Tibial artery (tissue), 4 donors: ENCODE measurements around the gene RC3H2.
A peak's percentile ranks its signal among the peaks of the same experiment; 100 is the strongest.

Source experiments
- DNase-seq, 2 donors: peaks; one replicate each; pipeline ENCODE4 v3.0.0-alpha.2; 2019
- H3K27ac ChIP-seq, 2 donors: fragments of 200-600 bp; sonication (generic) in 1 of 2; 1 replicate in 1 of 2; 2 replicates in 1 of 2; pipeline ENCODE4 v1.5.1; 2018 to 2019; ENCODE audit warnings: mild to moderate bottlenecking in 1 of 2
- H3K27me3 ChIP-seq, 2 donors: fragments of 200-600 bp; sonication (generic) in 1 of 2; one replicate each; pipeline versions ENCODE4 v1.5.1 to v1.6.0; 2016 to 2019
- H3K36me3 ChIP-seq, 3 donors: fragments of 200-600 bp; sonication (generic) in 2 of 3; one replicate each; pipeline ENCODE4 v1.5.1; 2016 to 2019; ENCODE audit warnings: mild to moderate bottlenecking in 2 of 3
- H3K4me1 ChIP-seq, 4 donors: fragments of 200-600 bp; sonication (generic) in 2 of 4; 1 replicate in 3 of 4; 2 replicates in 1 of 4; pipeline ENCODE4 v1.5.1; 2016 to 2019
- H3K4me3 ChIP-seq, 2 donors: fragments of 200-600 bp; sonication (generic) in 1 of 2; 1 replicate in 1 of 2; 2 replicates in 1 of 2; pipeline ENCODE4 v1.5.1; 2018 to 2019; ENCODE audit warnings: mild to moderate bottlenecking in 2 of 2
- H3K9me3 ChIP-seq, 3 donors: fragments of 200-600 bp; sonication (generic) in 1 of 3; one replicate each; pipeline ENCODE4 v1.5.1; 2016 to 2019
- intact Hi-C: fragments of 100-400 bp; cut with DNase I; formaldehyde crosslinking; loops from one replicate; pipeline ENCODE4 v1.15.0; 2023; ENCODE audit warnings: low total_unique reads
- TF ChIP-seq, protein P1 (sequence below), 2 experiments: fragments of 200-600 bp in 1 of 2; fragments of 450-650 bp in 1 of 2; IDR thresholded peaks; one replicate each; pipeline ENCODE4 v1.5.1; 2017 to 2019; ENCODE audit warnings: antibody characterized with exemption in 2 of 2, mild to moderate bottlenecking in 1 of 2, moderate library complexity in 1 of 2

RC3H2 gene, protein sequence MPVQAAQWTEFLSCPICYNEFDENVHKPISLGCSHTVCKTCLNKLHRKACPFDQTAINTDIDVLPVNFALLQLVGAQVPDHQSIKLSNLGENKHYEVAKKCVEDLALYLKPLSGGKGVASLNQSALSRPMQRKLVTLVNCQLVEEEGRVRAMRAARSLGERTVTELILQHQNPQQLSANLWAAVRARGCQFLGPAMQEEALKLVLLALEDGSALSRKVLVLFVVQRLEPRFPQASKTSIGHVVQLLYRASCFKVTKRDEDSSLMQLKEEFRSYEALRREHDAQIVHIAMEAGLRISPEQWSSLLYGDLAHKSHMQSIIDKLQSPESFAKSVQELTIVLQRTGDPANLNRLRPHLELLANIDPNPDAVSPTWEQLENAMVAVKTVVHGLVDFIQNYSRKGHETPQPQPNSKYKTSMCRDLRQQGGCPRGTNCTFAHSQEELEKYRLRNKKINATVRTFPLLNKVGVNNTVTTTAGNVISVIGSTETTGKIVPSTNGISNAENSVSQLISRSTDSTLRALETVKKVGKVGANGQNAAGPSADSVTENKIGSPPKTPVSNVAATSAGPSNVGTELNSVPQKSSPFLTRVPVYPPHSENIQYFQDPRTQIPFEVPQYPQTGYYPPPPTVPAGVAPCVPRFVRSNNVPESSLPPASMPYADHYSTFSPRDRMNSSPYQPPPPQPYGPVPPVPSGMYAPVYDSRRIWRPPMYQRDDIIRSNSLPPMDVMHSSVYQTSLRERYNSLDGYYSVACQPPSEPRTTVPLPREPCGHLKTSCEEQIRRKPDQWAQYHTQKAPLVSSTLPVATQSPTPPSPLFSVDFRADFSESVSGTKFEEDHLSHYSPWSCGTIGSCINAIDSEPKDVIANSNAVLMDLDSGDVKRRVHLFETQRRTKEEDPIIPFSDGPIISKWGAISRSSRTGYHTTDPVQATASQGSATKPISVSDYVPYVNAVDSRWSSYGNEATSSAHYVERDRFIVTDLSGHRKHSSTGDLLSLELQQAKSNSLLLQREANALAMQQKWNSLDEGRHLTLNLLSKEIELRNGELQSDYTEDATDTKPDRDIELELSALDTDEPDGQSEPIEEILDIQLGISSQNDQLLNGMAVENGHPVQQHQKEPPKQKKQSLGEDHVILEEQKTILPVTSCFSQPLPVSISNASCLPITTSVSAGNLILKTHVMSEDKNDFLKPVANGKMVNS

DNA sequence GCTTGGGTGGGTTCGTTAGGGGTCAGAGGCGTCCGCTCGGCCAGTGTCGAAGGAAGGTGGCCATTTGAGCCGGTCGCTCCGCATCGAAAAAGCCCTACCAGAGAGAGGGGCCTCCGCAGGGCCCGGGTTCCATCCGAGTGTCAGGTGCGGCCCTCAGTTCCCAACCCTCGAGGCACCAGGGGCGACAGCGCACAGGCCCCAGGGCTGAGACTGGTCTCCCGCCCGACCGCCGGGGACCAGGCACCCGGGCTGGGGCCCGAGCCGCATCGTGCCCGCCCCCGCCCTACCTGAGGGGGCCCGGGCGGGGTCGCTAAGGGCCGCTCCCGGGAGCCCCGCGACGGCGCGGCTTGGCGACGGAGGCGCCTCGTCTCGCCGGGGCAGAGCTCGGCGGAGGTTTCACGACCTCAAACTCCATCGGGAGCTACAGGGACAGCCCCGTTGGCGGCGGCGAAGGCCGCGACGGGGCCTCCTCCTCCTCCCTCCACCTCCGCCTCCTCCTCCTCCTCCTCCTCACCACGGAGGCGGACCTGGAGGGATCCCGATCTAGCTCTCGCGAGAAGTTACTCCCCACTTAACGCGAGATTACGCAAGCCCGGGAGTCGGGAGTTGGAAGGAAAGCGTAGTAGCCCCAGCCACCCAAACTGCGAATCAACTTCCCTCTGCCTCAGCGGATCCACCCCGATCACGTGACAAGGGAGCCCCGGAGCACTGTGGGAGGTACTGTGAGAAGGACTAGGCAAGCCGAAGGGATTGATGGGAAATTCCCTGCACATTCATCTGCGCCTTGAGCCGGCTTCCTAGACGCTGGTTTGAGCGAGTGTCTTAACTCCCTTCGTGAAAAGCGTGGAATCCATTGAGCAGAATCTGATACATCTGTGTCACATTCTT lies at the start of gene RC3H2:
TSS of gene RC3H2 (minus strand) at position 537 of the 888 bp plus-strand sequence. CDS start 7,850 bp downstream, outside the sequence.
- peak within 1 kb of the TSS; percentile 81 to 94 for H3K4me3 ChIP-seq
- TF ChIP-seq, protein P1, sequence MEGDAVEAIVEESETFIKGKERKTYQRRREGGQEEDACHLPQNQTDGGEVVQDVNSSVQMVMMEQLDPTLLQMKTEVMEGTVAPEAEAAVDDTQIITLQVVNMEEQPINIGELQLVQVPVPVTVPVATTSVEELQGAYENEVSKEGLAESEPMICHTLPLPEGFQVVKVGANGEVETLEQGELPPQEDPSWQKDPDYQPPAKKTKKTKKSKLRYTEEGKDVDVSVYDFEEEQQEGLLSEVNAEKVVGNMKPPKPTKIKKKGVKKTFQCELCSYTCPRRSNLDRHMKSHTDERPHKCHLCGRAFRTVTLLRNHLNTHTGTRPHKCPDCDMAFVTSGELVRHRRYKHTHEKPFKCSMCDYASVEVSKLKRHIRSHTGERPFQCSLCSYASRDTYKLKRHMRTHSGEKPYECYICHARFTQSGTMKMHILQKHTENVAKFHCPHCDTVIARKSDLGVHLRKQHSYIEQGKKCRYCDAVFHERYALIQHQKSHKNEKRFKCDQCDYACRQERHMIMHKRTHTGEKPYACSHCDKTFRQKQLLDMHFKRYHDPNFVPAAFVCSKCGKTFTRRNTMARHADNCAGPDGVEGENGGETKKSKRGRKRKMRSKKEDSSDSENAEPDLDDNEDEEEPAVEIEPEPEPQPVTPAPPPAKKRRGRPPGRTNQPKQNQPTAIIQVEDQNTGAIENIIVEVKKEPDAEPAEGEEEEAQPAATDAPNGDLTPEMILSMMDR (IDR thresholded peaks at IDR 0.05), result peak in 1 of 2 experiments; percentile 16
- intact Hi-C loops, result loop anchor here (5.0 kb wide), 1 partner anchor 87 kb away; no protein-coding TSS in a partner anchor
- peaks cover 0 to 40% (median 13%) of the 10 kb centered on the region in 4 donors for H3K4me1 ChIP-seq
- no peaks in the 10 kb centered on the region for H3K27me3 ChIP-seq
- H3K27ac ChIP-seq, result peak within 1 kb of the TSS; percentile 96 to 97
- peak; percentile 98 to 99 for DNase-seq
- H3K9me3 ChIP-seq, result no peaks in the 10 kb centered on the region
- H3K36me3 ChIP-seq, result peaks cover under 1 to 8% (median 6%) of the 10 kb centered on the region in 3 donors

DNA sequence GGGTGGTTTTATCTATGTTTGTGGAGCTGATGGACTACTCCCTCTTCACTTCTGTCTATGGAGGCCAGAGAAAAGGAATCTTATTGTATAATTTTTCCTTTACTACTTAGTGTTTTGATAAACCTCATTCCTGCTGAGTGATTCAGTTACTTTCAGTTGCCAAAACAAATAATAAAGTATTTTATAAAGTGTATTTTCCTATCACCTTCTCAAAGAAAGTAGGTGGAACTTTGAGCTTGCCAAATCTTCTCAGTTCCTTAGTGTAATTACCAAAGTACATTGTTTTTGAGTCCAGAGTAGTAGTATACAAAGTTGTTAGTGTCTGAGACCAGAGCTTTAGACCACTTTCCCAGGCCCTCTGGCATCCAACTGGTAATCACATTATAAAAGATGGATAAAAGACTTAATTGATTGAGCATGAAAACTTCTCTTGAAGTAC lies 49.1 kb upstream of the RC3H2 start:
- no peak overlapping the region for H3K4me3 ChIP-seq
- TF ChIP-seq, protein P1 (IDR thresholded peaks at IDR 0.05), result no peak
- no peaks in the 10 kb centered on the region for H3K9me3 ChIP-seq
- H3K27me3 ChIP-seq, result no peaks in the 10 kb centered on the region
- no peak for DNase-seq
- H3K27ac ChIP-seq, result peak overlapping the region in 1 of 2 donors; percentile 21
- H3K36me3 ChIP-seq, result no peaks in the 10 kb centered on the region
- peaks cover 0 to 62% (median 18%) of the 10 kb centered on the region in 4 donors for H3K4me1 ChIP-seq
- intact Hi-C loops, result no loop called here

DNA sequence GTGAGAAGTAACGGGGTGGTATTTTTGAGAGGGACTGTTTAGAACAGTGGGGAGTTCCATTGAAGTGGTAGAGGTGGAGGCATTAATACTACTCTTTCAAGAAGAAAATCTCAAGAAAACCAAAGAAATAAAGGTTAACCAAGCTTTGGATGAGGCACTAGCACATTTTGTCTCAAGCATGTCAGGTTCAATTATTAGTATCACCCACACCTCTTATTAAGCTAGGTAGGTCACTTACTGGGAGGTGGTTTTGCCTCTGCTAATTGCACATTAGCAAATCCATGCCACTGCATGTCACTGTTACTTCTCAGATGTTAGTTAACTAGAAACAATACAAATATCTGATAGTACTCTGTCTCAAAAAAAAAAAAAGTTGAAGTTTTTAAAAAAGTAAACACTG lies 45.9 kb upstream of the RC3H2 start:
- Histone ChIP-seq H3K27ac (no peak overlapping the region), H3K36me3 (no peaks in the 10 kb centered on the region), H3K4me3 (no peak overlapping the region), H3K4me1 (peaks cover 0 to 73% (median 18%) of the 10 kb centered on the region in 4 donors), H3K27me3 (no peaks in the 10 kb centered on the region), H3K9me3 (no peaks in the 10 kb centered on the region)
- DNase-seq, result no peak
- intact Hi-C loops, result no loop called here
- TF ChIP-seq, protein P1 (IDR thresholded peaks at IDR 0.05), result no peak

DNA sequence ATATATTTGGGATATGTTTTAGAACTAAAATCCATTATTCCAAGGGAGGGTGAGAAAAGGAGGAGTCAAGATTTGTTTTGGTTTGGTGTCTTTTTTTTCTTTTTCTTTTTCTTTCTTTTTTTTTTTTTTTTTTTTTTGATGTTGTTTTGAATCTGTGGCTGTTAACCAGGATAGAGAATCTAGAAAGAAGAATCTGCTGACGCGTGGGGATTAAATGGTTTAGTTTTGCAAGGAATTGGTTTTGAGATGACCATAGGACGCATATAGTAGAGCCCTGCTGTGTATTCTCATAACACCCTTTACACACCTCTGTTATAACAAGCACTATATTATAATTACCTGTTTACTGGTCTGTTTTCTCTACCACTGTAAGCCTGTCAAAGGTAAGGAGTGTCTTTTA lies 45.1 kb upstream of the RC3H2 start:
- Histone ChIP-seq H3K36me3 (no peaks in the 10 kb centered on the region), H3K4me3 (no peak overlapping the region), H3K9me3 (no peaks in the 10 kb centered on the region), H3K4me1 (peaks cover 0 to 73% (median 21%) of the 10 kb centered on the region in 4 donors), H3K27ac (no peak overlapping the region), H3K27me3 (no peaks in the 10 kb centered on the region)
- intact Hi-C loops, result no loop called here
- no peak for DNase-seq
- TF ChIP-seq, protein P1 (IDR thresholded peaks at IDR 0.05), result no peak
